Stimulated activated CD4-positive, alpha-beta T cell treated with anti-CD3 and anti-CD28 coated beads, Interleukin-2, amount 100 ng/mL, for 48 hours (primary cell): ENCODE data around the gene SPINT4.
"Not testable (repeated sequence)": the region's sequence is repeated elsewhere in the genome, so short reads cannot be mapped to it uniquely, and the experiment has no call there.

Source experiments
- DNase-seq, 2 donors: peaks; one replicate each; pipeline ENCODE4 v3.0.0-alpha.2; 2020

The SPINT4 gene

DNA sequence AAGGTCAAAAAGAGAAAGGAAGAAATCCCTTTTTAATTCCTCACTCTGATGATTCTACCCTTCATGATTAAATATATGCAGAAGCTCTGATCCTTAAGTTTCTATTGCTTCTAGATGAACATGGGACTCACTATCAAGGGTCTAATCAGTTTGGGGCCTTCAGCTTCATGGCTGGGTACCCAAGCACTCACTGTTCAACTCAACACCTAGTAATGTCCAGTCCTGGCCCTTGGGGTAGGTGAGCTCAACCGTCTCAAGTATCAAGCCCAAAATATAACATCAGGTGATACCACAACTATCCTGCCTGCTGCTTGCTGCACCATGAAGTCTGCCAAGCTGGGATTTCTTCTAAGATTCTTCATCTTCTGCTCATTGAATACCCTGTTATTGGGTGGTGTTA lies at the start of gene SPINT4:
SPINT4 (plus strand) TSS at position 301 of the 400 bp plus-strand sequence; CDS start at position 322, 21 bp downstream.
- DNase-seq, result no peak

GRCh38 chr20:45672765-45673164 lies 49.4 kb upstream of the SPINT4 start:
- no peak for DNase-seq

- no peak for DNase-seq
Observed at GRCh38 chr20:45679650-45680049, 42.5 kb upstream of the SPINT4 start.

DNA sequence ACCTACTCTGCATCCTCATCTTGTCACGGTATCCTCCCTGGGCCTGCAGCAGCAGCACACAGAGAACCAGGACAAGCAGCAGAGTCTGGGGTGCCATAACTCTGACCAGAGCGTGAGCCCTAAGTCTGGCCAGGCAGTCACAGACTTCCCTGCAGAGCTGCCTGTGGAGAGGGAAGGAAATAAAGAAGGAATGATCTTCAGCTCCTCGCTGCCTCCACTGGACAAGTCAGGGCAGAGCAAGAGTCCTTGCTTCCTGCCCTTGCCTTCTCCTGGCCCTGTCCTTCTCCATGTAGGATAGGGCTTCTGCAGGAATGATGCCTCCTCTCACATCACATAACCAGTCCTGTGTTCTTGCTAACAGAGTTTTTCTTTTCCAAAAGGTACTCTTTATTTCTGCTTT lies 36.3 kb upstream of the SPINT4 start:
- no peak for DNase-seq

DNA sequence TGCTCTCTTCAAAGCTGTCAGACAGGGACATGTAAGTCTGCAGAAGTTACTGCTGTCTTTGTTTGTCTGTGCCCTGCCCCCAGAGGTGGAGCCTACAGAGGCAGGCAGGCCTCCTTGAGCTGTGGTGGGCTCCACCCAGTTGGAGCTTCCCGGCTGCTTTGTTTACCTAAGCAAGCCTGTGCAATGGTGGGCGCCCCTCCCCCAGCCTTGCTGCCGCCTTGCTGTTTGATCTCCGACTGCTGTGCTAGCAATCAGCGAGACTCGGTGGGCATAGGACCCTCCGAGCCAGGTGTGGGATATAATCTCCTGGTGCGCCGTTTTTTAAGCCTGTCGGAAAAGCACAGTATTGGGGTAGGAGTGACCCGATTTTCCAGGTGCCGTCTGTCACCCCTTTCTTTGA lies 28.8 kb upstream of the SPINT4 start:
- not testable (repeated sequence) for DNase-seq

GRCh38 chr20:45695496-45695895 lies 26.7 kb upstream of the SPINT4 start:
- DNase-seq, result no peak

GRCh38 chr20:45701104-45701503 lies 21.0 kb upstream of the SPINT4 start:
- DNase-seq, result no peak

DNA sequence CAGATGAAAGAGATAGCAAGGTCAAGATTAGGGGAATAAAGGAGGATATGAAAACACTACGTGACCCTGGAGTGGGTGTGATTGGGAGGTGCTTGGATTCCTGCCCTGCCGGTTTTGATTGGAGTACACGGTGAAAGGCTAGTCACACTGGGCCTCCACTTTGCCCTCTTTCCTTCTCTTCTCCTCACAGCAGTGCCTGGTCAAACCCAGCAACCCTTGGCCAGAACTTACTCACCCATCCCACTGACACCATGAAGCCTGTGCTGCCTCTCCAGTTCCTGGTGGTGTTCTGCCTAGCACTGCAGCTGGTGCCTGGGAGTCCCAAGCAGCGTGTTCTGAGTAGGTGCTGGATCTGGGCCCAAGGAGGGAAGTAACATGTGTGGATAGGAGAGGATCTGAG lies 20.3 kb upstream of the SPINT4 start, which contains the start of gene WFDC13:
WFDC13 (plus strand) TSS at position 166 of the 400 bp plus-strand sequence; CDS start at position 252, 86 bp downstream.
- no peak for DNase-seq

- no peak for DNase-seq
Observed at GRCh38 chr20:45704969-45705637, 17.0 kb upstream of the SPINT4 start, which contains the start of gene WFDC10B. WFDC10B (minus strand) TSS chr20:45705019; CDS start chr20:45685992, 19,027 bp downstream.

- DNase-seq, result not testable (repeated sequence)
Observed at GRCh38 chr20:45716141-45716688, 5.9 kb upstream of the SPINT4 start.

DNA sequence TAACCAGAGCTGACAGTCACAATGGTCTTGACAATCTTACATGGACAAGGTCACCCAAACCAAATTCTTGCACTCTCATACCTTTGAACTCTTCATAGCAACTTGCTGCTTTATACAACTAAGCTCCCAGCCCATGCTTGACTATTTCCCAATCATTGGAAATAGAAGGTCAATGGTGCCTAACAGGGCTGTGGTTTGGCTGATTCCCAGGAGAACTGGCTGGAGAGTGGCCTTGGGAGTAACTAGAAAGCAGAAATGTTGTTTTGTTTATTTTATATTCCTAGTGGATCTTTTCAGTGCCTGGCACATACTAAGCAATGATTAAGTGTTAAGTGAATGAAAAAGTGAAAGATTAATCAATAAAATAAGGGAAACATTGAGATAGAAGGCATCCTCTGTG lies 3.0 kb downstream of the SPINT4 start:
- no peak for DNase-seq

DNA sequence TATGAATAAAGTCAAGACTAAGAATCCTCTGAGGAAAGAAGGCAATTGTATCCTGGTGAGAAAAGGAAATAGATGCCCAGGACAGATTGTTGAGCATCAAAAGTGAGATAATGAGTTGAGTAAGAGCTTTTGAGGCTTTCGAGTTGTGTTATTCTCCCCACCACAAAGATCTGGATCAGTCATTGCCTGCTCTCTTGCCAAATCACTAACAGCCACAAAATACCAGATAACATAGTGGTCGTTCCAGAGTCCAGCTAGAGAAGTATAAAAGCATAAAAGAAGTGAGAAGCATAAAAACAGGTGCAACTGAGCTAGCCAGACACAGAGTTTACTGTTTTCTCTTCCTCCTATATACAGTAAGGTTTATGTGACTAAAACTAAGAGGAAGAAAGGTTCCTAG lies 4.9 kb downstream of the SPINT4 start:
- no peak for DNase-seq

GRCh38 chr20:45732199-45732598 lies 10.1 kb downstream of the SPINT4 start:
- no peak for DNase-seq

DNA sequence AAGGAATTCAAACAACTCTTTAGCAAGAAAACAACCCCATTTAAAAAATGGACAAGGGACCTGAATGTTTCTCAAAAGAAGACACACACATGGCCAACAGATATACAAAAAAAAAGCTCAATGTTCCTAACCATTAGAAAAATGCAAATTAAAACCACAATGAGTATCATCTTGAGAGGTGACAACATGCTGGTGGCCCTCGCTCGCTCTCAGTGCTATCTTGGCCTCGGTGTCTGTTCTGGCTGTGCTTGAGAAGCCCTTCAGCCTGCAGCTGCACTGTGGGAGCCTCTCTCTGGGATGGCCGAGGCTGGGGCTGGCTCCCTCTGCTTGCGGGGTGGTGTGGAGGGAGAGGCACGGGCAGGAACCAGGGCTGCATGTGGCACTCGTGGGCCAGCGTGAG lies 13.4 kb downstream of the SPINT4 start:
- DNase-seq, result no peak

DNA sequence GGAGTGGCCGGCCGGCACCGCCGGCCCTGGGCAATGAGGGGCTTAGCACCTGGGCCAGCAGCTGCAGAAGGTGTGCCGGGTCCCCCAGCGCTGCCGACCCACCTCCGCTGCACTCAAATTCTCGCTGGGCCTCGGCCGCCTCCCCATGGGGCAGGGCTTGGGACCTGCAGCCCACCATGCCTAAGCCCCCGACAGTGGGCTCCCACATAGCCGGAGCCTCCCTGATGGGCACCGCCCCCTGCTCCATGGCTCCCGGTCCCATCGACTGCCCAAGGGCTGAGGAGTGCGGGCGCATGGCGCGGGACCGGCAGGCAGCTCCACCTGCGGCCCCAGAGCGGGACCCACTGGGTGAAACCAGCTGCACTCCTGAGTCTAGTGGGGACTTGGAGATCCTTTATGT lies 13.8 kb downstream of the SPINT4 start:
- DNase-seq, result no peak

- no peak for DNase-seq
Observed at GRCh38 chr20:45742596-45742995, 20.4 kb downstream of the SPINT4 start.

DNA sequence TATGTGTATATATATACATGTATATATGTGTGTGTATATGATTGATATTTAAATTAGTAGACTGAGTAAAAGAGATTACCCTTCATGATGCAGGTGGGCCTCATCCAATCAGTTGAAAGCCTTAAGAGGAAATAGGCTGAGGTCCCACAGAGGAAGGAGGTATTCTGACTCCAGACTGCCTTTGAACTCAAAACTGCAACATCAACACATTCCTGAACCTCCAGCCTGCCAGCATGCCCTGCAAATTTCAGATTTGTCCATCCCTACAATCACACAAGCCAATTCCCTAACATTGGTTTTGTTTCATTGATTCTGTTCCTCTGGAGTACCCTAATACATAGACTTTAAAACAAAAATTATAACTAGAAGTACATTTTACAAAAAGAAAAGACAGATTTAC lies 22.9 kb downstream of the SPINT4 start:
- no peak for DNase-seq

DNA sequence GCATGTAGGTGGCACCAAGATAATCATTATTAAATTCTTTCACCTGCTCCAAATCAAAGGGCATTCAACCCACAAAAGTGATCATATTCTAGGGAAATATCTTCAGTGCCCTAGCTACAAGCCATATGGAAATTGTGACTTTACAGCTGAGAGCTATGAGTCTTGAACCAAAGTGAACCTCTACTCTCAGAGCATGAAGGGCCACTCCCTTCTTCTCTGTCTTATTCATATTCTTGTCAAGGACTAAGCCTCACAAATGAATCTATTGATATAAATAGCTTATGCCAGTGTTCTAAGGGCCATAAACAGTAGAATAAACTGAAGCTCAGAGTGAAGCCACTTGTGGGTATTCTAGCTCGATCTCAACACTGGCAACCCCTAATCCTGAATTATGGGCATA lies 29.6 kb downstream of the SPINT4 start:
- no peak for DNase-seq

GRCh38 chr20:45752746-45753145 lies 30.6 kb downstream of the SPINT4 start:
- DNase-seq, result no peak

- no peak for DNase-seq
Observed at GRCh38 chr20:45758096-45758495, 35.9 kb downstream of the SPINT4 start.

DNA sequence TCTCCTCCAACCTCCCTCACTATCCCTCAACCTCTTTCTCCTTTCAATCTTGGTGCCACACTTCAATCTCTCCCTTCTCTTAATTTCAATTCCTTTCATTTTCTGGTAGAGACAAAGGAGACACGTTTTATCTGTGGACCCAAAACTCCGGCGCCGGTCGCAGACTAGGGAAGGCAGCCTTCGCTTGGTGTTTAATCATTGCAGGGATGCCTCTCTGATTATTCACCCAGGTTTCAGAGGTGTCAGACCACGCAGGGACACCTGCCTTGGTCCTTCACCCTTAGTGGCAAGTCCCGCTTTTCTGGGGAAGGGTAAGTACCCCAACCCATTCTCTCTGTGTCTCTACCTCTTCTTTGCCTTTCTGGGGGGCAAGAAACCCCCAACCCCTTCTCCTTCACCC lies 37.8 kb downstream of the SPINT4 start:
- DNase-seq, result not testable (repeated sequence)

GRCh38 chr20:45761966-45762365 lies 39.8 kb downstream of the SPINT4 start:
- DNase-seq, result not testable (repeated sequence)

GRCh38 chr20:45764618-45765282 lies 42.6 kb downstream of the SPINT4 start:
- not testable (repeated sequence) for DNase-seq

DNA sequence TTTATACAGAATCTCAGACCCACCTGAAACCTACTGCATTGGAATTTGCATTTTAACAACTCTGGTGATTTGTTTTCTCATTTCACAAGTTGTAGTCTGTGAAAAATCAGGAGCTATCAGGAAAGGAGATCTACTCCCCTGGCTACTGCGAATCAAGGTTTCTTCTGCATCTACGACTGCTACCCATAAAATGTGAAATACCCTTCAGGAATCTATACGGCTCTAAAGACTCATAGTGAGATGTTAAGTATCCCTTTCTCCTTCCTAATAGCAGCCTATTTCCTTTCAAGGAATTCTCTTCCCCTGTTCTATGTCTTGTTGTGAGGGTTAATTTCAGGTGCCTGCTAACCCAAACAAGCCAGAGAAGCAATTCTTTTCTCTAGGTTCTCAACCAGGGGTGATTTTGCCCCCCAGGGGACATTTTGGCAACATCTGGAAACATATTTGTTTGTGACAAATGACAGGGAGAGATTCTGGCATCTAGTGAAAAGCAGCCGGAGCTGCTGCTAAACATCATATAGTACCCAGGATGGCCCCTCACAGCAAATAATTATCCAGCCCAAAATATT lies 43.2 kb downstream of the SPINT4 start:
- DNase-seq, result no peak
